Ishikawa (cell line): ENCODE data around the gene SETD6.

Experiments used
- CEBPB ChIP-seq: IDR thresholded peaks from 2 replicates; pipeline ENCODE4 v1.6.1; 2012
- CREB1 ChIP-seq: IDR thresholded peaks from 2 replicates; pipeline ENCODE4 v1.6.1; 2012; ENCODE audit warnings: low read depth
- EGR1 ChIP-seq: IDR thresholded peaks from 2 replicates; pipeline ENCODE4 v1.6.1; 2012
- EP300 ChIP-seq: IDR thresholded peaks from 2 replicates; pipeline ENCODE4 v1.6.1; 2012; ENCODE audit warnings: borderline replicate concordance
- FOXM1 ChIP-seq: IDR thresholded peaks from 2 replicates; pipeline ENCODE4 v1.6.1; 2012; ENCODE audit warnings: low read depth, borderline replicate concordance
- MAX ChIP-seq: IDR thresholded peaks from 2 replicates; pipeline ENCODE4 v1.6.1; 2012
- NFIC ChIP-seq: IDR thresholded peaks from 2 replicates; pipeline ENCODE4 v1.6.1; 2012
- RAD21 ChIP-seq: IDR thresholded peaks from 2 replicates; pipeline ENCODE4 v1.6.1; 2012; ENCODE audit warnings: low read depth
- TAF1 ChIP-seq: IDR thresholded peaks from 2 replicates; pipeline ENCODE4 v1.6.1; 2012; ENCODE audit warnings: low read depth, mild to moderate bottlenecking
- TCF12 ChIP-seq: IDR thresholded peaks from 2 replicates; pipeline ENCODE4 v1.6.1; 2012; ENCODE audit warnings: low read depth
- TEAD4 ChIP-seq: IDR thresholded peaks from 2 replicates; pipeline ENCODE4 v1.6.1; 2012
- YY1 ChIP-seq: IDR thresholded peaks from 2 replicates; pipeline ENCODE4 v1.6.1; 2012; ENCODE audit warnings: low read depth
- ZBTB7A ChIP-seq: IDR thresholded peaks from 2 replicates; pipeline ENCODE4 v1.6.1; 2012; ENCODE audit warnings: low read depth
- TF ChIP-seq, protein P1 (sequence below): IDR thresholded peaks from 2 replicates; pipeline ENCODE4 v1.6.1; 2012
- TF ChIP-seq, protein P2 (sequence below): IDR thresholded peaks from 2 replicates; pipeline ENCODE4 v1.6.1; 2012; ENCODE audit warnings: low read depth, mild to moderate bottlenecking

Gene SETD6

GRCh38 chr16:58500430-58501241, 14.7 kb upstream of the SETD6 start:
- no peak for TF ChIP-seq FOXM1
- TF ChIP-seq TAF1 = no peak
- TF ChIP-seq EP300 = no peak
- no peak for TF ChIP-seq NFIC

DNA sequence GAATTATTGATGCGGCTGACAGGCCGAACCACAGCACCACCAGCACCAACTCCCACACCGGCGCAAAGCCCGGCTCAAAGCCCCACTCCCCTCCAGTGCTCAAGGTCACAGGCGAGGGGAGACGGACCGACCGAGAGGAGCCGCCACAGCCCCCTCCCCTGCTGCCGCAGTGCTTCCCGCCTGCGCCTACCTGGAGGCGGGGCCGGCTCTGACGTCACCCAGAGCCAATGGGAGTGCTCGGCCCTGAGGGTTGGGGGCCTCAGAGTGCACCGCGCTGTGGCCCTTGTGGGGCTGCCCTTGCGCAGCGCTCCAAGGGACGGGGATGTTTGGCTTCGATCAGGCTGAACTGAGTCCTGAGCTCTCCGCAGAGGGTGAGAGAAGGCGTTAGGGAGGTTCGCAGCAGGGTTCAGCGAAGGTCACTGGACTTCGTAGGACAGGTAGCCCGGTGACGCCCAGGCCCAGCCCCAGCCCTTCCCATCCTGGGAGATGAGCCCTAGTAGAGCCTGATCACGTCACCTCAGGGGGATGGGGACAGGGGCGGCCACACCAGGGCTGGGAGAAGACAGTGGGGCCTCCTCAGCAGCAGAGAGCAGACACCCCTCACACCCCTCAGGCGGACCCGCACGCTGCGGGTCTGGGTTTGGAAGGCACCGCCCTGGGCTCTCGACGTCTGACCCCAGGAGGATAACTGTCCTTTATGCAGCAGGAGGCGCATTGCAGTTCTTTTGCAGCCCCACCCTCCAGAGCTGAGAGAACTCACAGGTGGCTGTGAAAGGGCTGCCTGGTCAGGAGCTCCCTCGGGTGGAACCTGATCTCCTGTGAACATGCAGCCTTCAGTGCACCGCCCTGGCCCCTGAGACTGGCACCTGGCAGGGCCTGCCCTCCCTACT, 13.8 kb upstream of the SETD6 start:
- TF ChIP-seq, protein P1, sequence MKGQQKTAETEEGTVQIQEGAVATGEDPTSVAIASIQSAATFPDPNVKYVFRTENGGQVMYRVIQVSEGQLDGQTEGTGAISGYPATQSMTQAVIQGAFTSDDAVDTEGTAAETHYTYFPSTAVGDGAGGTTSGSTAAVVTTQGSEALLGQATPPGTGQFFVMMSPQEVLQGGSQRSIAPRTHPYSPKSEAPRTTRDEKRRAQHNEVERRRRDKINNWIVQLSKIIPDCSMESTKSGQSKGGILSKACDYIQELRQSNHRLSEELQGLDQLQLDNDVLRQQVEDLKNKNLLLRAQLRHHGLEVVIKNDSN = no peak
- no peak for TF ChIP-seq EGR1
- no peak for TF ChIP-seq YY1
- TF ChIP-seq MAX = 0 out of 2 replicates have a peak, but pooled peaks have one; percentile 21
- TF ChIP-seq ZBTB7A = peak; percentile 70
- TF ChIP-seq TCF12 = 0 out of 2 replicates have a peak, but pooled peaks have one; percentile 14
- TF ChIP-seq CREB1 = peak; percentile 59; the same call in 1 of the 2 replicates
- no peak for TF ChIP-seq TAF1
- TF ChIP-seq RAD21 = no peak
- TF ChIP-seq EP300 = no peak
- TF ChIP-seq FOXM1 = no peak
- TF ChIP-seq, protein P2, sequence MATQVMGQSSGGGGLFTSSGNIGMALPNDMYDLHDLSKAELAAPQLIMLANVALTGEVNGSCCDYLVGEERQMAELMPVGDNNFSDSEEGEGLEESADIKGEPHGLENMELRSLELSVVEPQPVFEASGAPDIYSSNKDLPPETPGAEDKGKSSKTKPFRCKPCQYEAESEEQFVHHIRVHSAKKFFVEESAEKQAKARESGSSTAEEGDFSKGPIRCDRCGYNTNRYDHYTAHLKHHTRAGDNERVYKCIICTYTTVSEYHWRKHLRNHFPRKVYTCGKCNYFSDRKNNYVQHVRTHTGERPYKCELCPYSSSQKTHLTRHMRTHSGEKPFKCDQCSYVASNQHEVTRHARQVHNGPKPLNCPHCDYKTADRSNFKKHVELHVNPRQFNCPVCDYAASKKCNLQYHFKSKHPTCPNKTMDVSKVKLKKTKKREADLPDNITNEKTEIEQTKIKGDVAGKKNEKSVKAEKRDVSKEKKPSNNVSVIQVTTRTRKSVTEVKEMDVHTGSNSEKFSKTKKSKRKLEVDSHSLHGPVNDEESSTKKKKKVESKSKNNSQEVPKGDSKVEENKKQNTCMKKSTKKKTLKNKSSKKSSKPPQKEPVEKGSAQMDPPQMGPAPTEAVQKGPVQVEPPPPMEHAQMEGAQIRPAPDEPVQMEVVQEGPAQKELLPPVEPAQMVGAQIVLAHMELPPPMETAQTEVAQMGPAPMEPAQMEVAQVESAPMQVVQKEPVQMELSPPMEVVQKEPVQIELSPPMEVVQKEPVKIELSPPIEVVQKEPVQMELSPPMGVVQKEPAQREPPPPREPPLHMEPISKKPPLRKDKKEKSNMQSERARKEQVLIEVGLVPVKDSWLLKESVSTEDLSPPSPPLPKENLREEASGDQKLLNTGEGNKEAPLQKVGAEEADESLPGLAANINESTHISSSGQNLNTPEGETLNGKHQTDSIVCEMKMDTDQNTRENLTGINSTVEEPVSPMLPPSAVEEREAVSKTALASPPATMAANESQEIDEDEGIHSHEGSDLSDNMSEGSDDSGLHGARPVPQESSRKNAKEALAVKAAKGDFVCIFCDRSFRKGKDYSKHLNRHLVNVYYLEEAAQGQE = no peak
- no peak for TF ChIP-seq CEBPB
- no peak for TF ChIP-seq NFIC
- TF ChIP-seq TEAD4 = no peak

GRCh38 chr16:58502217-58502921, 12.9 kb upstream of the SETD6 start:
- TF ChIP-seq EP300 (no peak), TAF1 (no peak), RAD21 (no peak), YY1 (no peak), MAX (no peak), TCF12 (no peak), EGR1 (no peak), NFIC (no peak), TEAD4 (no peak), ZBTB7A (no peak), FOXM1 (no peak), CREB1 (no peak), CEBPB (no peak)
- TF ChIP-seq, protein P1 = no peak
- TF ChIP-seq, protein P2 = no peak

- TF ChIP-seq, protein P1 = no peak
- TF ChIP-seq NFIC (no peak), CREB1 (no peak), EGR1 (no peak), ZBTB7A (no peak), TAF1 (no peak), CEBPB (no peak), RAD21 (no peak)
Observed at GRCh38 chr16:58503166-58503862, 12.0 kb upstream of the SETD6 start.
